HepG2 (cell line): ENCODE data around the gene PLA2G4F. TPM values are rescaled to one million over a fixed set of nuclear protein-coding genes. Genes with fewer than 3 reads are reported as not detected.

Experiments
- ATAC-seq: fragments of 200-7000 bp; cut with Tn5 transposase; 3 replicates; pipeline ENCODE4 v1.9.1; 2020; ENCODE audit warnings: mild to moderate bottlenecking, moderate library complexity
- BruUV-seq: library from RNA; stranded (reverse); fragments of 400-500 nt; replicated peaks from 2 replicates; lab custom pipeline; 2021; lab: Mats Ljungman, UMichigan
- CTCF ChIA-PET: fragments of 300-600 bp; formaldehyde crosslinking; extraction: SDS; loops from one replicate; lab custom pipeline; 2021; ENCODE audit warnings: low total read pairs, inconsistent platforms, low intra/inter-chr PET ratio; lab: Yijun Ruan, JAX
- POLR2A ChIA-PET: fragments of 350-600 bp; sonication (Branson Sonifier 250); formaldehyde crosslinking; loops from one replicate; lab custom pipeline; 2020; ENCODE audit warnings: antibody characterized with exemption, inconsistent platforms; lab: Yijun Ruan, JAX
- DNase-seq: peaks from one replicate; pipeline ENCODE4 v3.0.0-alpha.2; 2015; ENCODE audit warnings: low spot score
- FAIRE-seq: peaks from 3 replicates; lab custom pipeline; 2011; peaks lifted over from hg19 to GRCh38; lab: Jason Lieb, UNC
- H2AFZ ChIP-seq: one replicate; pipeline ENCODE4 v1.6.1; 2011; ENCODE audit warnings: low read length, inconsistent platforms
- H3K27ac ChIP-seq: fragments of 300-600 bp; 3 replicates; pipeline ENCODE4 v1.8.0; 2011; ENCODE audit warnings: mixed run types, mild to moderate bottlenecking, mixed read lengths, low read length, inconsistent platforms; ENCODE audit not compliant: insufficient read depth; ENCODE audit errors: extremely low read length
- H3K27me3 ChIP-seq, 2 experiments: fragments of 200-600 bp in 1 of 2; 2 replicates in 1 of 2; 3 replicates in 1 of 2; pipeline versions ENCODE4 v1.6.0 to v1.8.0; 2011; ENCODE audit warnings: low read length in 2 of 2, mild to moderate bottlenecking in 2 of 2, moderate library complexity in 2 of 2, inconsistent platforms in 1 of 2; ENCODE audit not compliant: insufficient read depth in 2 of 2, control insufficient read depth in 1 of 2
- H3K36me3 ChIP-seq, 2 experiments: fragments of 200-600 bp in 1 of 2; replicated peaks in 1 of 2; 2 replicates in 1 of 2; 3 replicates in 1 of 2; pipeline versions ENCODE4 v1.5.1 to v1.8.0; 2011; ENCODE audit warnings: low read length in 2 of 2, inconsistent platforms in 1 of 2; ENCODE audit not compliant: insufficient read depth in 2 of 2, control insufficient read depth in 1 of 2
- H3K4me1 ChIP-seq: 2 replicates; pipeline ENCODE4 v1.5.1; 2012; ENCODE audit warnings: low read length, inconsistent platforms; ENCODE audit not compliant: insufficient read depth
- H3K4me2 ChIP-seq: 2 replicates; pipeline ENCODE4 v1.6.0; 2011; ENCODE audit warnings: low read depth, low read length, inconsistent platforms
- H3K4me3 ChIP-seq, 3 experiments: fragments of 200-600 bp in 1 of 3; sonication (generic), shearing (Covaris generic) in 1 of 3; replicated peaks in 1 of 3; 2 replicates each; pipeline ENCODE4 v1.5.1; 2011 to 2016; ENCODE audit warnings: low read length in 3 of 3, inconsistent platforms in 2 of 3, low read depth in 2 of 3, mild to moderate bottlenecking in 2 of 3, control low read depth in 1 of 3, mixed read lengths in 1 of 3; ENCODE audit not compliant: insufficient read depth in 1 of 3
- H3K79me2 ChIP-seq: one replicate; pipeline ENCODE4 v1.6.1; 2011; ENCODE audit warnings: low read length, inconsistent platforms; ENCODE audit not compliant: insufficient read depth
- H3K9ac ChIP-seq: 2 replicates; pipeline ENCODE4 v1.6.0; 2011; ENCODE audit warnings: mild to moderate bottlenecking, low read depth, low read length, inconsistent platforms; ENCODE audit not compliant: insufficient read depth
- H3K9me3 ChIP-seq: 2 replicates; pipeline ENCODE4 v1.5.1; 2012; ENCODE audit warnings: mild to moderate bottlenecking, low read length
- H4K20me1 ChIP-seq: 2 replicates; pipeline ENCODE4 v1.6.0; 2011; ENCODE audit warnings: inconsistent platforms, mild to moderate bottlenecking, low read length, moderate library complexity; ENCODE audit not compliant: insufficient read depth
- ADNP ChIP-seq: sonication (generic); formaldehyde crosslinking; IDR thresholded peaks from 2 replicates; pipeline ENCODE4 v1.4.0; 2020; ENCODE audit warnings: missing genetic modification reagents
- AKNA ChIP-seq: sonication (generic); formaldehyde crosslinking; IDR thresholded peaks from 2 replicates; pipeline ENCODE4 v1.4.0; 2020; ENCODE audit warnings: missing genetic modification reagents, borderline replicate concordance
- DNMT1 ChIP-seq: sonication (generic); formaldehyde crosslinking; IDR thresholded peaks from 2 replicates; pipeline ENCODE4 v1.5.1; 2020; ENCODE audit warnings: mild to moderate bottlenecking, missing genetic modification reagents
- KLF16 ChIP-seq, 2 experiments: sonication (generic) in 1 of 2; formaldehyde crosslinking in 1 of 2; IDR thresholded peaks; 2 replicates each; pipeline versions ENCODE4 v1.6.1 to v1.8.0; 2016 to 2023; ENCODE audit warnings: missing genetic modification reagents in 2 of 2, missing compliant biosample characterization in 1 of 2
- NR2F1 ChIP-seq, 2 experiments: fragments of 450-650 bp in 1 of 2; formaldehyde crosslinking in 1 of 2; IDR thresholded peaks; 2 replicates each; pipeline versions ENCODE4 v1.5.0 to v1.6.1; 2016 to 2020; ENCODE audit warnings: mild to moderate bottlenecking in 1 of 2, missing compliant biosample characterization in 1 of 2, missing genetic modification reagents in 1 of 2, moderate library complexity in 1 of 2
- PLSCR1 ChIP-seq: sonication (generic); formaldehyde crosslinking; IDR thresholded peaks from 2 replicates; pipeline ENCODE4 v1.5.0; 2020; ENCODE audit warnings: missing genetic modification reagents, mild to moderate bottlenecking, borderline replicate concordance
- SKIL ChIP-seq: sonication (generic); formaldehyde crosslinking; IDR thresholded peaks from 2 replicates; pipeline ENCODE4 v1.8.0; 2022; ENCODE audit warnings: missing genetic modification reagents, mild to moderate bottlenecking, moderate library complexity, borderline replicate concordance
- ZNF224 ChIP-seq: sonication (generic); formaldehyde crosslinking; IDR thresholded peaks from 2 replicates; pipeline ENCODE4 v1.5.0; 2020; ENCODE audit warnings: mild to moderate bottlenecking, missing genetic modification reagents
- ZNF724P ChIP-seq: sonication (generic); formaldehyde crosslinking; IDR thresholded peaks from 2 replicates; pipeline ENCODE4 v1.8.0; 2022; ENCODE audit warnings: missing genetic modification reagents, borderline replicate concordance
- ZNF883 ChIP-seq: sonication (generic); formaldehyde crosslinking; IDR thresholded peaks from 2 replicates; pipeline ENCODE4 v1.5.1; 2020; ENCODE audit warnings: mild to moderate bottlenecking, missing genetic modification reagents; ENCODE audit errors: not compliant biosample characterization
- WGBS: methylation state at CpG from one replicate; pipeline ENCODE4 v1.1.6; 2017; ENCODE audit warnings: low lambda C conversion rate; 5-methylcytosine and 5-hydroxymethylcytosine counted together
- in situ Hi-C: cut with HindIII; loops from 2 replicates; pipeline ENCODE4 v1.10.0; 2017; ENCODE audit warnings: low pct_unique_long_range_greater_than_20kb; ENCODE audit not compliant: extremely low pct_ligation_motif_present
- intact Hi-C: fragments of 100-400 bp; cut with micrococcal nuclease; formaldehyde crosslinking; loops from one replicate; pipeline ENCODE4 v1.10.0; 2022; ENCODE audit not compliant: unreplicated experiment
- polyA plus RNA-seq, 8 experiments: library from polyadenylated mRNA; depleted of rRNA in 3 of 8; stranded (reverse) in 7 of 8; unstranded in 1 of 8; fragments of >200 nt; fragmentation: Illumina TruSeq in 4 of 8; extraction: Trizol in 4 of 8; gene quantifications; 2 replicates each; pipeline versions ENCODE4 v1.2.1 to v1.2.3, GENCODE V29; 2011 to 2016; ENCODE audit warnings: low read depth in 4 of 8, missing spikeins in 1 of 8, mixed read lengths in 1 of 8; ENCODE audit not compliant: insufficient read depth in 1 of 8
- total RNA-seq, 5 experiments: library from RNA; depleted of rRNA; stranded (reverse); fragments of >200 nt; fragmentation: Illumina TruSeq; extraction: Trizol; gene quantifications; 2 replicates each; pipeline ENCODE4 v1.2.3, GENCODE V29; 2016; ENCODE audit warnings: low read depth in 1 of 5
- TF ChIP-seq, protein P1 (sequence below): IDR thresholded peaks from 2 replicates; pipeline ENCODE4 v1.6.1; 2016; ENCODE audit warnings: low read depth, borderline replicate concordance
- TF ChIP-seq, protein P2 (sequence below): sonication (generic); formaldehyde crosslinking; IDR thresholded peaks from 2 replicates; pipeline ENCODE4 v1.4.0; 2020; ENCODE audit warnings: mild to moderate bottlenecking, missing genetic modification reagents

The PLA2G4F gene
- total and polyA plus RNA-seq, 2 of the 13 experiments (the other 11 are each of a cell fraction or from before 2014, with no cell fraction given), result 0.07 TPM; not detected in 1

DNA sequence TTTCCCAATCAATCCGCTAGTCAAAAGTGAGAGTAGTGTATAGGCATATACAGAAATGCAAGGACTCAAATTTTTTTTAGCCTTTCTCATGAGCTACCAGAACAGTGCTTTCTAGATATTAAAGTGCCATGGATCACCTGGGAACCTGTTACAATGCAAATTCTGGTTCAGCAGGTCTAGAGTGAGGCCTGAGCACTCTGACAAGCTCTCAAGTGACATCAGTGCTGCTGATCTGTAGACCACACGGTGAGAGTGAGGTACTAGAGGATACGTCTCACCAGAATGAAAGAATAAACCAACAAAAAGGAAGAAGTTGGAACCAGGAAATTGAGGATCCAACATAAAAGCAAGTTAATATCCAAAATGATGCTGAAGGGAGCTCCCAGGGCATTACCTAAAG, 46.1 kb downstream of the PLA2G4F start:
- FAIRE-seq, result no peak
- Histone ChIP-seq H3K9ac (no peak overlapping the region), H3K27ac (no peak overlapping the region), H3K27me3 (peaks cover 0 to 3% of the 10 kb centered on the region in 2 experiments; a peak in 1 of 5 replicates), H4K20me1 (no peaks in the 10 kb centered on the region), H3K36me3 (no peaks in the 10 kb centered on the region), H3K79me2 (no peaks in the 10 kb centered on the region), H2AFZ (no peak overlapping the region), H3K4me3 (no peak overlapping the region), H3K4me1 (peaks cover 23% of the 10 kb centered on the region), H3K9me3 (no peaks in the 10 kb centered on the region), H3K4me2 (no peak overlapping the region)
- no peak for DNase-seq
- ChIA-PET CTCF (no interaction called here), POLR2A (no interaction called here)
- no TSS peak for BruUV-seq
- intact Hi-C loops, result no loop called here
- 24% methylated on average over 3 of the region's 3 CpGs for WGBS
- in situ Hi-C loops, result no loop called here
- ATAC-seq, result no peak
- TF ChIP-seq PLSCR1 (CRISPR knock-in tag) (no peak), ZNF724P (CRISPR knock-in tag) (no peak), DNMT1 (no peak), SKIL (no peak), ADNP (CRISPR knock-in tag) (no peak), ZNF883 (no peak), KLF16 (CRISPR knock-in tag; IDR thresholded peaks at IDR 0.05) (no peak), ZNF224 (CRISPR knock-in tag) (no peak), AKNA (CRISPR knock-in tag) (no peak), NR2F1 (CRISPR knock-in tag; IDR thresholded peaks at IDR 0.05) (no peak)
- TF ChIP-seq, protein P1, sequence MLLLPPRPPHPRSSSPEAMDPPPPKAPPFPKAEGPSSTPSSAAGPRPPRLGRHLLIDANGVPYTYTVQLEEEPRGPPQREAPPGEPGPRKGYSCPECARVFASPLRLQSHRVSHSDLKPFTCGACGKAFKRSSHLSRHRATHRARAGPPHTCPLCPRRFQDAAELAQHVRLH (CRISPR knock-in tag), result no peak
- TF ChIP-seq, protein P2, sequence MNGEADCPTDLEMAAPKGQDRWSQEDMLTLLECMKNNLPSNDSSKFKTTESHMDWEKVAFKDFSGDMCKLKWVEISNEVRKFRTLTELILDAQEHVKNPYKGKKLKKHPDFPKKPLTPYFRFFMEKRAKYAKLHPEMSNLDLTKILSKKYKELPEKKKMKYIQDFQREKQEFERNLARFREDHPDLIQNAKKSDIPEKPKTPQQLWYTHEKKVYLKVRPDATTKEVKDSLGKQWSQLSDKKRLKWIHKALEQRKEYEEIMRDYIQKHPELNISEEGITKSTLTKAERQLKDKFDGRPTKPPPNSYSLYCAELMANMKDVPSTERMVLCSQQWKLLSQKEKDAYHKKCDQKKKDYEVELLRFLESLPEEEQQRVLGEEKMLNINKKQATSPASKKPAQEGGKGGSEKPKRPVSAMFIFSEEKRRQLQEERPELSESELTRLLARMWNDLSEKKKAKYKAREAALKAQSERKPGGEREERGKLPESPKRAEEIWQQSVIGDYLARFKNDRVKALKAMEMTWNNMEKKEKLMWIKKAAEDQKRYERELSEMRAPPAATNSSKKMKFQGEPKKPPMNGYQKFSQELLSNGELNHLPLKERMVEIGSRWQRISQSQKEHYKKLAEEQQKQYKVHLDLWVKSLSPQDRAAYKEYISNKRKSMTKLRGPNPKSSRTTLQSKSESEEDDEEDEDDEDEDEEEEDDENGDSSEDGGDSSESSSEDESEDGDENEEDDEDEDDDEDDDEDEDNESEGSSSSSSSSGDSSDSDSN, result no peak
